Neural cell (in vitro differentiated cells): ENCODE data around the gene SLC18A3. TPM values are rescaled to one million over a fixed set of nuclear protein-coding genes. Genes with fewer than 3 reads are reported as not detected.

ENCODE experiments used
- H2AFZ ChIP-seq: fragments of 200-600, 300-800 bp; sonication (generic), shearing (Covaris generic); 2 replicates; pipeline ENCODE4 v1.6.0; 2014; ENCODE audit warnings: low read depth, mild to moderate bottlenecking, antibody characterized with exemption, low read length, moderate library complexity
- H3F3A ChIP-seq: fragments of 200-600 bp; shearing (Covaris generic); 2 replicates; pipeline ENCODE4 v1.6.1; 2016; ENCODE audit warnings: mild to moderate bottlenecking, moderate library complexity, mixed read lengths, antibody characterized with exemption, low read length; ENCODE audit not compliant: insufficient read depth, poor library complexity, severe bottlenecking
- H3K27ac ChIP-seq: fragments of 200-600, 300-800 bp; sonication (generic), shearing (Covaris generic); 2 replicates; pipeline ENCODE4 v1.5.1; 2014; ENCODE audit warnings: mild to moderate bottlenecking, low read length, moderate library complexity
- H3K27me3 ChIP-seq: fragments of 300-800, 200-600 bp; sonication (generic), shearing (Covaris generic); 2 replicates; pipeline ENCODE4 v1.6.0; 2014; ENCODE audit warnings: mild to moderate bottlenecking, low read depth, low read length, moderate library complexity; ENCODE audit not compliant: insufficient read depth
- H3K36me3 ChIP-seq: fragments of 300-800, 200-600 bp; sonication (generic), shearing (Covaris generic); 2 replicates; pipeline ENCODE4 v1.5.1; 2014; ENCODE audit warnings: mild to moderate bottlenecking, antibody characterized with exemption, low read length, moderate library complexity; ENCODE audit not compliant: insufficient read depth
- H3K4me2 ChIP-seq: fragments of 300-800, 200-600 bp; sonication (generic), shearing (Covaris generic); 2 replicates; pipeline ENCODE4 v1.6.0; 2014; ENCODE audit warnings: mild to moderate bottlenecking, low read length
- H3K4me3 ChIP-seq: fragments of 300-800, 200-600 bp; sonication (generic), shearing (Covaris generic); 2 replicates; pipeline ENCODE4 v1.5.1; 2014; ENCODE audit warnings: mild to moderate bottlenecking, low read length, moderate library complexity
- H3K79me2 ChIP-seq: fragments of 200-600 bp; shearing (Covaris generic); replicated peaks from 2 replicates; pipeline ENCODE4 v1.6.0; 2014; ENCODE audit warnings: mild to moderate bottlenecking, low read length, moderate library complexity; ENCODE audit not compliant: insufficient read depth
- H3K9ac ChIP-seq: fragments of 300-800, 200-600 bp; sonication (generic), shearing (Covaris generic); 2 replicates; pipeline ENCODE4 v1.6.1; 2016; ENCODE audit warnings: mild to moderate bottlenecking, low read length, mixed read lengths
- H3K9me2 ChIP-seq: fragments of 200-600 bp; shearing (Covaris generic); 2 replicates; pipeline ENCODE4 v1.6.1; 2016; ENCODE audit warnings: mild to moderate bottlenecking, low read length, mixed read lengths; ENCODE audit not compliant: insufficient read depth
- H3K9me3 ChIP-seq: fragments of 200-600, 300-800 bp; sonication (generic), shearing (Covaris generic); 2 replicates; pipeline ENCODE4 v1.6.1; 2016; ENCODE audit warnings: mild to moderate bottlenecking, mixed run types, low read length, moderate library complexity, mixed read lengths
- H4K20me1 ChIP-seq: fragments of 200-600 bp; shearing (Covaris generic); 2 replicates; pipeline ENCODE4 v1.6.1; 2016; ENCODE audit warnings: mild to moderate bottlenecking, mixed run types; ENCODE audit not compliant: insufficient read depth
- EP300 ChIP-seq: fragments of 450-650 bp; conservative IDR thresholded peaks from 2 replicates; pipeline ENCODE4 v1.6.1; 2014; ENCODE audit warnings: antibody characterized with exemption, mild to moderate bottlenecking, moderate library complexity; ENCODE audit not compliant: poor library complexity, severe bottlenecking
- EZH2 ChIP-seq: fragments of 200-600, 300-800 bp; shearing (Covaris generic), sonication (generic); IDR thresholded peaks from 2 replicates; pipeline ENCODE4 v1.6.1; 2014; ENCODE audit warnings: antibody characterized with exemption, low read length, borderline replicate concordance, mild to moderate bottlenecking; ENCODE audit not compliant: insufficient read depth, poor library complexity, severe bottlenecking
- MXI1 ChIP-seq: fragments of 450-650 bp; conservative IDR thresholded peaks from 2 replicates; pipeline ENCODE4 v1.6.1; 2014; ENCODE audit warnings: antibody characterized with exemption, mild to moderate bottlenecking; ENCODE audit not compliant: poor library complexity, severe bottlenecking
- POLR2AphosphoS5 ChIP-seq: IDR thresholded peaks from 2 replicates; pipeline ENCODE4 v1.6.1; 2012
- RAD21 ChIP-seq: fragments of 450-650 bp; conservative IDR thresholded peaks from 2 replicates; pipeline ENCODE4 v1.6.1; 2014; ENCODE audit warnings: antibody characterized with exemption, mild to moderate bottlenecking, moderate library complexity
- SMC3 ChIP-seq: fragments of 450-650 bp; conservative IDR thresholded peaks from 2 replicates; pipeline ENCODE4 v1.6.1; 2014; ENCODE audit warnings: antibody characterized with exemption, mild to moderate bottlenecking, moderate library complexity; ENCODE audit not compliant: poor library complexity
- TAF1 ChIP-seq: IDR thresholded peaks from 2 replicates; pipeline ENCODE4 v1.6.1; 2012; ENCODE audit warnings: low read depth
- polyA plus RNA-seq: library from polyadenylated mRNA; depleted of rRNA; stranded (reverse); fragments of >200 nt; gene quantifications from 2 replicates; pipeline ENCODE4 v1.2.3, GENCODE V29; 2014
- TF ChIP-seq, protein P1 (sequence below): fragments of 450-650 bp; IDR thresholded peaks from 2 replicates; pipeline ENCODE4 v1.5.1; 2014; ENCODE audit warnings: antibody characterized with exemption, mild to moderate bottlenecking, moderate library complexity; ENCODE audit not compliant: poor library complexity, severe bottlenecking
- TF ChIP-seq, protein P2 (sequence below): IDR thresholded peaks from 2 replicates; pipeline ENCODE4 v1.6.1; 2012; ENCODE audit warnings: borderline replicate concordance

The SLC18A3 gene
- polyA plus RNA-seq, 1 donor from 2014 or later: not detected

DNA sequence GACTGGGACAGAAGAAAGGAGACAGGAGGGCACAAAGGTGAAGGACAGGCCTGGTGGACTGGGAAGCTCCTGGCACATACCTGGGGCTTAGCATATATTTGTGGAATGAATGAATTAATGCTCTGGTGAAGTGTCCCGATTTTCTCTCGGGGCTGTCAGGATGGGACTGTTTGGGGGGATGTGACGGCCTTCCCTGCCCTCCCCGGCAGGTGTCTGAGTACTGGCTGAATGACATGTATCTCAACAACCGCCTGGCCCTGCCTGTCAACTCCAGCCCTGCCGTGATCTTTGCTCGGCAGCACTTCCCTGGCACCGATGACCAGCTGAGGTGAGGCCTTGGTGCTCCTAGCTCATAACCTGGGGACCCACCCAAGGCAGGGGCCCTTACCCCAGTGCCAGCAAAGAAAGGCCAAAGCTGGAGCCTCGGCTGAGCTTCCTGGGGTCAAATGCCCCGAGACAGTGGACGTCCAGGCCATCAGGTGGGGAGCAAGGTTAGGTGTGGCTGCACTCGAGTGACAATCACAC lies 10.2 kb downstream of the SLC18A3 start:
- TF ChIP-seq TAF1 (no peak), SMC3 (no peak), POLR2AphosphoS5 (no peak), MXI1 (no peak), EP300 (no peak), RAD21 (no peak)
- TF ChIP-seq, protein P1, sequence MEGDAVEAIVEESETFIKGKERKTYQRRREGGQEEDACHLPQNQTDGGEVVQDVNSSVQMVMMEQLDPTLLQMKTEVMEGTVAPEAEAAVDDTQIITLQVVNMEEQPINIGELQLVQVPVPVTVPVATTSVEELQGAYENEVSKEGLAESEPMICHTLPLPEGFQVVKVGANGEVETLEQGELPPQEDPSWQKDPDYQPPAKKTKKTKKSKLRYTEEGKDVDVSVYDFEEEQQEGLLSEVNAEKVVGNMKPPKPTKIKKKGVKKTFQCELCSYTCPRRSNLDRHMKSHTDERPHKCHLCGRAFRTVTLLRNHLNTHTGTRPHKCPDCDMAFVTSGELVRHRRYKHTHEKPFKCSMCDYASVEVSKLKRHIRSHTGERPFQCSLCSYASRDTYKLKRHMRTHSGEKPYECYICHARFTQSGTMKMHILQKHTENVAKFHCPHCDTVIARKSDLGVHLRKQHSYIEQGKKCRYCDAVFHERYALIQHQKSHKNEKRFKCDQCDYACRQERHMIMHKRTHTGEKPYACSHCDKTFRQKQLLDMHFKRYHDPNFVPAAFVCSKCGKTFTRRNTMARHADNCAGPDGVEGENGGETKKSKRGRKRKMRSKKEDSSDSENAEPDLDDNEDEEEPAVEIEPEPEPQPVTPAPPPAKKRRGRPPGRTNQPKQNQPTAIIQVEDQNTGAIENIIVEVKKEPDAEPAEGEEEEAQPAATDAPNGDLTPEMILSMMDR: no peak
- TF ChIP-seq, protein P2, sequence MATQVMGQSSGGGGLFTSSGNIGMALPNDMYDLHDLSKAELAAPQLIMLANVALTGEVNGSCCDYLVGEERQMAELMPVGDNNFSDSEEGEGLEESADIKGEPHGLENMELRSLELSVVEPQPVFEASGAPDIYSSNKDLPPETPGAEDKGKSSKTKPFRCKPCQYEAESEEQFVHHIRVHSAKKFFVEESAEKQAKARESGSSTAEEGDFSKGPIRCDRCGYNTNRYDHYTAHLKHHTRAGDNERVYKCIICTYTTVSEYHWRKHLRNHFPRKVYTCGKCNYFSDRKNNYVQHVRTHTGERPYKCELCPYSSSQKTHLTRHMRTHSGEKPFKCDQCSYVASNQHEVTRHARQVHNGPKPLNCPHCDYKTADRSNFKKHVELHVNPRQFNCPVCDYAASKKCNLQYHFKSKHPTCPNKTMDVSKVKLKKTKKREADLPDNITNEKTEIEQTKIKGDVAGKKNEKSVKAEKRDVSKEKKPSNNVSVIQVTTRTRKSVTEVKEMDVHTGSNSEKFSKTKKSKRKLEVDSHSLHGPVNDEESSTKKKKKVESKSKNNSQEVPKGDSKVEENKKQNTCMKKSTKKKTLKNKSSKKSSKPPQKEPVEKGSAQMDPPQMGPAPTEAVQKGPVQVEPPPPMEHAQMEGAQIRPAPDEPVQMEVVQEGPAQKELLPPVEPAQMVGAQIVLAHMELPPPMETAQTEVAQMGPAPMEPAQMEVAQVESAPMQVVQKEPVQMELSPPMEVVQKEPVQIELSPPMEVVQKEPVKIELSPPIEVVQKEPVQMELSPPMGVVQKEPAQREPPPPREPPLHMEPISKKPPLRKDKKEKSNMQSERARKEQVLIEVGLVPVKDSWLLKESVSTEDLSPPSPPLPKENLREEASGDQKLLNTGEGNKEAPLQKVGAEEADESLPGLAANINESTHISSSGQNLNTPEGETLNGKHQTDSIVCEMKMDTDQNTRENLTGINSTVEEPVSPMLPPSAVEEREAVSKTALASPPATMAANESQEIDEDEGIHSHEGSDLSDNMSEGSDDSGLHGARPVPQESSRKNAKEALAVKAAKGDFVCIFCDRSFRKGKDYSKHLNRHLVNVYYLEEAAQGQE: no peak
- H3K4me2 ChIP-seq: no peak overlapping the region
- no peaks in the 10 kb centered on the region for H3F3A ChIP-seq
- no peaks in the 10 kb centered on the region for H3K79me2 ChIP-seq
- H3K4me3 ChIP-seq: no peak overlapping the region
- H3K27me3 ChIP-seq: peaks cover 36% of the 10 kb centered on the region
- no peak overlapping the region for H3K27ac ChIP-seq
- no peaks in the 10 kb centered on the region for H3K9me2 ChIP-seq
- H3K9ac ChIP-seq: no peak overlapping the region
- no peaks in the 10 kb centered on the region for H3K36me3 ChIP-seq
- no peaks in the 10 kb centered on the region for H3K9me3 ChIP-seq
- no peaks in the 10 kb centered on the region for H4K20me1 ChIP-seq
- no peak overlapping the region for H2AFZ ChIP-seq

DNA sequence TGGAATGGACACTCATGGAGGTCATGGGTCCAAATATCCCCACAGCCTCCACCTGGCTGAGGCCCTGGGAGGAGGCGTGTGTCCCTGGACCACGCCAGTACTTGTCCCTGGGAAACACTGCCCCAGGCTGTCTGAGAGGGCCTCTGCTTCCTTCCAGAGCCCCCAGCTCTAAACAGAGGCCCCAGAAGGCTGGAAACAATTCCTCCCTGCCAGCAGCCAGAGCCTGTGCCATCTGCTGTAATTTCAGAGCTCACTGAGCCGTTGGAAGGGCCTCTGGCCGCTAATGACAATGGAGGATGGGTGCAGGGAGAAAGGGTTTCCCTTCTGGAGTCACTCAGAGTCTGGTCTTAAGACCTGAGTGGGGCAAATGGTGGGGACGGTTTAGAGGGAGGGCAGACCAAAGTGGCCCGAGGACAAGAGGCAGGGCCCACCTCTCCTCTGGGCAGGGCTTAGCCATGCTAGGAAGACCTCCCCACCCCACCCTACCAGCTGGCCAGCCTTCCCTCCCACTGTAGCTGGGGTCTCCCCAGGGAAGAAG lies 10.8 kb downstream of the SLC18A3 start:
- no peak overlapping the region for H2AFZ ChIP-seq
- no peaks in the 10 kb centered on the region for H3K9me2 ChIP-seq
- H3K9ac ChIP-seq: no peak overlapping the region
- no peak overlapping the region for H3K4me2 ChIP-seq
- H4K20me1 ChIP-seq: no peaks in the 10 kb centered on the region
- no peaks in the 10 kb centered on the region for H3F3A ChIP-seq
- H3K79me2 ChIP-seq: no peaks in the 10 kb centered on the region
- no peak overlapping the region for H3K27ac ChIP-seq
- peaks cover 30% of the 10 kb centered on the region for H3K27me3 ChIP-seq
- TF ChIP-seq RAD21 (no peak), EP300 (no peak), MXI1 (no peak), POLR2AphosphoS5 (no peak), TAF1 (no peak), SMC3 (no peak), EZH2 (no peak)
- TF ChIP-seq, protein P2: no peak
- TF ChIP-seq, protein P1: no peak
- H3K9me3 ChIP-seq: no peaks in the 10 kb centered on the region
- no peaks in the 10 kb centered on the region for H3K36me3 ChIP-seq
- no peak overlapping the region for H3K4me3 ChIP-seq
